HuH-7.5 (cell line): ENCODE results near the gene USP17L21.
"Not testable (repeated sequence)": the region's sequence is repeated elsewhere in the genome, so short reads cannot be mapped to it uniquely, and the experiment has no call there.

Experiments
- DNase-seq: peaks from one replicate; pipeline ENCODE4 v3.0.0; 2011; ENCODE audit warnings: low spot score

The USP17L21 gene

GRCh38 chr4:9262572-9262971, at the start of gene USP17L21:
TSS of gene USP17L21 (plus strand) at chr4:9262872. CDS start at chr4:9262872, 0 bp downstream.
- not testable (repeated sequence) for DNase-seq

- not testable (repeated sequence) for DNase-seq
Measured at GRCh38 chr4:9214701-9215100, 48.0 kb upstream of the USP17L21 start.

GRCh38 chr4:9215105-9215504, 47.6 kb upstream of the USP17L21 start, which contains the start of gene USP17L11:
TSS of gene USP17L11 (plus strand) at chr4:9215405. CDS start at chr4:9215405, 0 bp downstream.
- DNase-seq = not testable (repeated sequence)

DNA sequence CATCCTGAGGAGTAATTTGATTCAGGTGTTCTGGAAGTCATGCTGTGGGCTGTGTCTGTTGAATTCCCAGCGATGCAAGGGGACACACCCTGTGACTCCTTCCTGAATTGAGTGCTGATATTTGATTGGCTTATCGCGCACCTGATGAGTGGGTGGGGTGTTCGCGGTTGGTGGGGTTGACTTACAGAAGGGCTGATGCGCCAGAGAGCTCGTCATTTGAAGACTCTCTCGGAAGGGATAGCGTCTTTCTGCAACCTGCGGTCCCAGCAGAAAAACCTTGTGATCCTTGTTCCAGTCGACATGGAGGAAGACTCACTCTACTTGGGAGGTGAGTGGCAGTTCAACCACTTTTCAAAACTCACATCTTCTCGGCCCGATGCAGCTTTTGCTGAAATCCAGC, 42.8 kb upstream of the USP17L21 start, which contains the start of gene USP17L12:
TSS of gene USP17L12 (plus strand) at position 301 of the 400 bp plus-strand sequence. CDS start at position 301, 0 bp downstream.
- DNase-seq = not testable (repeated sequence)

- DNase-seq = not testable (repeated sequence)
Measured at GRCh38 chr4:9224596-9224995, 38.1 kb upstream of the USP17L21 start, which contains the start of gene USP17L13. TSS of gene USP17L13 (plus strand) at chr4:9224896. CDS start at chr4:9224896, 0 bp downstream.

- DNase-seq = not testable (repeated sequence)
Measured at GRCh38 chr4:9230249-9230648, 32.4 kb upstream of the USP17L21 start.

- not testable (repeated sequence) for DNase-seq
Measured at GRCh38 chr4:9234085-9234484, 28.6 kb upstream of the USP17L21 start, which contains the start of gene USP17L15. TSS of gene USP17L15 (plus strand) at chr4:9234385. CDS start at chr4:9234385, 0 bp downstream.

DNA sequence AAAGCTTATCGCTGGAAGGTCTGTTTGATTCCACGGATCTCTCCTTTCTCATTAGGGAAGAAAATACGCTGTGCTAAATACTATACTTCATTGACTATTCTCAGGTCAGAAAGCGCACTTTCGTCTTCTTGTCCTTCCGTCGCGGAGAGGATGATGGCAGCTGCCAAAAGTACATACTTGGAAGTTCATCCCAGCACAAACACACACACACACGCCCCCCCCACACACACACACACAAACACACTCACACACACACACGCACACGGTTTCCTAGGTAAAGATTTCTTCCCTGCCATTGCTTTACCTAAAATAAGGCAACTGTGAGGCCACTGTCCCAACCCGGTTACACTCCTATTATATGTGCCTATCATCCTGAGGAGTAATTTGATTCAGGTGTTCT, 24.2 kb upstream of the USP17L21 start:
- DNase-seq = not testable (repeated sequence)

DNA sequence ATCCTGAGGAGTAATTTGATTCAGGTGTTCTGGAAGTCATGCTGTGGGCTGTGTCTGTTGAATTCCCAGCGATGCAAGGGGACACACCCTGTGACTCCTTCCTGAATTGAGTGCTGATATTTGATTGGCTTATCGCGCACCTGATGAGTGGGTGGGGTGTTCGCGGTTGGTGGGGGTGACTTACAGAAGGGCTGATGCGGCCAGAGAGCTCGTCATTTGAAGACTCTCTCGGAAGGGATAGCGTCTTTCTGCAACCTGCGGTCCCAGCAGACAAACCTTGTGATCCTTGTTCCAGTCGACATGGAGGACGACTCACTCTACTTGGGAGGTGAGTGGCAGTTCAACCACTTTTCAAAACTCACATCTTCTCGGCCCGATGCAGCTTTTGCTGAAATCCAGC, 19.1 kb upstream of the USP17L21 start, which contains the start of gene USP17L17:
TSS of gene USP17L17 (plus strand) at position 301 of the 400 bp plus-strand sequence. CDS start at position 301, 0 bp downstream.
- DNase-seq = not testable (repeated sequence)

DNA sequence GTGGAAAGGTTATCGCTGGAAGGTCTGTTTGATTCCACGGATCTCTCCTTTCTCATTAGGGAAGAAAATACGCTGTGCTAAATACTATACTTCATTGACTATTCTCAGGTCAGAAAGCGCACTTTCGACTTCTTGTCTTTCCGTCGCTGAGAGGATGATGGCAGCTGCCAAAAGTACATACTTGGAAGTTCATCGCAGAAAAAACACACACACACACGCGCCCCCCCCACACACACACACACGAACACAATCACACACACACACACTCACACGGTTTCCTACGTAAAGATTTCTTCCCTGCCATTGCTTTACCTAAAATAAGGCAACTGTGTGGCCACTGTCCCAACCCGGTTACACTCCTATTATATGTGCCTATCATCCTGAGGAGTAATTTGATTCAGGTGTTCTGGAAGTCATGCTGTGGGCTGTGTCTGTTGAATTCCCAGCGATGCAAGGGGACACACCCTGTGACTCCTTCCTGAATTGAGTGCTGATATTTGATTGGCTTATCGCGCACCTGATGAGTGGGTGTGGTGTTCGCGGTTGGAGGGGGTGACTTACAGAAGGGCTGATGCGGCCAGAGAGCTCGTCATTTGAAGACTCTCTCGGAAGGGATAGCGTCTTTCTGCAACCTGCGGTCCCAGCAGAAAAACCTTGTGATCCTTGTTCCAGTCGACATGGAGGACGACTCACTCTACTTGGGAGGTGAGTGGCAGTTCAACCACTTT, 14.6 kb upstream of the USP17L21 start, which contains the start of gene USP17L18:
TSS of gene USP17L18 (plus strand) at position 678 of the 728 bp plus-strand sequence. CDS start at position 678, 0 bp downstream.
- not testable (repeated sequence) for DNase-seq

GRCh38 chr4:9253078-9253477, 9.6 kb upstream of the USP17L21 start, which contains the start of gene USP17L19:
TSS of gene USP17L19 (plus strand) at chr4:9253378. CDS start at chr4:9253378, 0 bp downstream.
- not testable (repeated sequence) for DNase-seq

DNA sequence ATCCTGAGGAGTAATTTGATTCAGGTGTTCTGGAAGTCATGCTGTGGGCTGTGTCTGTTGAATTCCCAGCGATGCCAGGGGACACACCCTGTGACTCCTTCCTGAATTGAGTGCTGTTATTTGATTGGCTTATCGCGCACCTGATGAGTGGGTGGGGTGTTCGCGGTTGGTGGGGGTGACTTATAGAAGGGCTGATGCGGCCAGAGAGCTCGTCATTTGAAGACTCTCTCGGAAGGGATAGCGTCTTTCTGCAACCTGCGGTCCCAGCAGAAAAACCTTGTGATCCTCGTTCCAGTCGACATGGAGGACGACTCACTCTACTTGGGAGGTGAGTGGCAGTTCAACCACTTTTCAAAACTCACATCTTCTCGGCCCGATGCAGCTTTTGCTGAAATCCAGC, 4.8 kb upstream of the USP17L21 start, which contains the start of gene USP17L20:
TSS of gene USP17L20 (plus strand) at position 301 of the 400 bp plus-strand sequence. CDS start at position 301, 0 bp downstream.
- DNase-seq = not testable (repeated sequence)

- DNase-seq = not testable (repeated sequence)
Measured at GRCh38 chr4:9267319-9267718, 4.6 kb downstream of the USP17L21 start, which contains the start of gene USP17L22. TSS of gene USP17L22 (plus strand) at chr4:9267619. CDS start at chr4:9267619, 0 bp downstream.

DNA sequence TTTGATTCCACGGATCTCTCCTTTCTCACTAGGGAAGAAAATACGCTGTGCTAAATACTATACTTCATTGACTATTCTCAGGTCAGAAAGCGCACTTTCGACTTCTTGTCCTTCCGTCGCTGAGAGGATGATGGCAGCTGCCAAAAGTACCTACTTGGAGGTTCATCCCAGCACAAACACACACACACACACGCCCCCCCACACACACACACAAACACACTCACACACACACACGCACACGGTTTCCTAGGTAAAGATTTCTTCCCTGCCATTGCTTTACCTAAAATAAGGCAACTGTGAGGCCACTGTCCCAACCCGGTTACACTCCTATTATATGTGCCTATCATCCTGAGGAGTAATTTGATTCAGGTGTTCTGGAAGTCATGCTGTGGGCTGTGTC, 9.0 kb downstream of the USP17L21 start:
- DNase-seq = not testable (repeated sequence)
